SK-N-SH (cell line): ENCODE measurements around the gene SCNN1B.

Experiments
- CHD2 ChIP-seq: fragments of 150-350 bp; IDR thresholded peaks from 2 replicates; pipeline ENCODE4 v1.6.1; 2018; ENCODE audit warnings: low read length; ENCODE audit not compliant: partially characterized antibody
- EP300 ChIP-seq, 2 experiments: IDR thresholded peaks; 2 replicates each; pipeline versions ENCODE4 v1.4.0 to v1.6.1; 2012; ENCODE audit warnings: borderline replicate concordance in 1 of 2, low read depth in 1 of 2, low read length in 1 of 2
- MXI1 ChIP-seq: IDR thresholded peaks from 2 replicates; pipeline ENCODE4 v1.6.1; 2012; ENCODE audit warnings: mild to moderate bottlenecking, low read depth, low read length, improper control_type of control experiment
- NRF1 ChIP-seq: IDR thresholded peaks from 2 replicates; pipeline ENCODE4 v1.6.1; 2012; ENCODE audit warnings: low read depth, mild to moderate bottlenecking, low read length
- POLR2AphosphoS5 ChIP-seq: IDR thresholded peaks from 2 replicates; pipeline ENCODE4 v1.6.1; 2012; ENCODE audit warnings: low read depth, low read length
- RCOR1 ChIP-seq: fragments of 150-350 bp; IDR thresholded peaks from 2 replicates; pipeline ENCODE4 v1.6.1; 2017; ENCODE audit warnings: antibody characterized with exemption, low read length
- RFX5 ChIP-seq: IDR thresholded peaks from 2 replicates; pipeline ENCODE4 v1.6.1; 2012; ENCODE audit warnings: mild to moderate bottlenecking, improper control_type of control experiment, low read length
- SMC3 ChIP-seq: IDR thresholded peaks from 2 replicates; pipeline ENCODE4 v1.6.1; 2012; ENCODE audit warnings: low read depth, low read length, improper control_type of control experiment
- TAF1 ChIP-seq: IDR thresholded peaks from 2 replicates; pipeline ENCODE4 v1.6.1; 2012; ENCODE audit warnings: low read depth, mild to moderate bottlenecking, low read length, moderate library complexity, borderline replicate concordance
- ZBTB33 ChIP-seq: IDR thresholded peaks from 2 replicates; pipeline ENCODE4 v1.4.0; 2012; ENCODE audit warnings: low read depth, borderline replicate concordance
- TF ChIP-seq, protein P1 (sequence below): fragments of 200-600 bp; sonication (generic); IDR thresholded peaks from 2 replicates; pipeline ENCODE4 v1.6.1; 2017; ENCODE audit warnings: antibody characterized with exemption, mild to moderate bottlenecking, moderate library complexity
- TF ChIP-seq, protein P2 (sequence below): IDR thresholded peaks from 2 replicates; pipeline ENCODE4 v1.4.0; 2012; ENCODE audit warnings: low read depth, borderline replicate concordance

GRCh38 chr16:23282568-23282967, 19.5 kb upstream of the SCNN1B start:
- TF ChIP-seq, protein P1, sequence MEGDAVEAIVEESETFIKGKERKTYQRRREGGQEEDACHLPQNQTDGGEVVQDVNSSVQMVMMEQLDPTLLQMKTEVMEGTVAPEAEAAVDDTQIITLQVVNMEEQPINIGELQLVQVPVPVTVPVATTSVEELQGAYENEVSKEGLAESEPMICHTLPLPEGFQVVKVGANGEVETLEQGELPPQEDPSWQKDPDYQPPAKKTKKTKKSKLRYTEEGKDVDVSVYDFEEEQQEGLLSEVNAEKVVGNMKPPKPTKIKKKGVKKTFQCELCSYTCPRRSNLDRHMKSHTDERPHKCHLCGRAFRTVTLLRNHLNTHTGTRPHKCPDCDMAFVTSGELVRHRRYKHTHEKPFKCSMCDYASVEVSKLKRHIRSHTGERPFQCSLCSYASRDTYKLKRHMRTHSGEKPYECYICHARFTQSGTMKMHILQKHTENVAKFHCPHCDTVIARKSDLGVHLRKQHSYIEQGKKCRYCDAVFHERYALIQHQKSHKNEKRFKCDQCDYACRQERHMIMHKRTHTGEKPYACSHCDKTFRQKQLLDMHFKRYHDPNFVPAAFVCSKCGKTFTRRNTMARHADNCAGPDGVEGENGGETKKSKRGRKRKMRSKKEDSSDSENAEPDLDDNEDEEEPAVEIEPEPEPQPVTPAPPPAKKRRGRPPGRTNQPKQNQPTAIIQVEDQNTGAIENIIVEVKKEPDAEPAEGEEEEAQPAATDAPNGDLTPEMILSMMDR, result no peak
- TF ChIP-seq ZBTB33 (no peak), POLR2AphosphoS5 (no peak), RCOR1 (no peak), RFX5 (no peak), TAF1 (no peak), CHD2 (no peak), EP300 (IDR thresholded peaks at IDR 0.05; ENCODE audit: borderline replicate concordance in 1 of 2, low read depth in 1 of 2, low read length in 1 of 2) (no peak), SMC3 (no peak), MXI1 (no peak), NRF1 (no peak)
- TF ChIP-seq, protein P2, sequence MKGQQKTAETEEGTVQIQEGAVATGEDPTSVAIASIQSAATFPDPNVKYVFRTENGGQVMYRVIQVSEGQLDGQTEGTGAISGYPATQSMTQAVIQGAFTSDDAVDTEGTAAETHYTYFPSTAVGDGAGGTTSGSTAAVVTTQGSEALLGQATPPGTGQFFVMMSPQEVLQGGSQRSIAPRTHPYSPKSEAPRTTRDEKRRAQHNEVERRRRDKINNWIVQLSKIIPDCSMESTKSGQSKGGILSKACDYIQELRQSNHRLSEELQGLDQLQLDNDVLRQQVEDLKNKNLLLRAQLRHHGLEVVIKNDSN, result no peak
